ENCODE results near the gene TNFAIP3.
A peak's percentile ranks its signal among the peaks of the same experiment; 100 is the strongest.

TNFAIP3 gene

GRCh38 chr6:137904822-137905617 is 38.0 kb downstream of the TNFAIP3 start:
- Histone ChIP-seq H3K36me3 (no peaks in the 10 kb centered on the region), H3K4me3 (no peak overlapping the region), H3K9me3 (no peaks in the 10 kb centered on the region), H3K9ac (no peak overlapping the region), H3K4me1 (peaks cover 28% of the 10 kb centered on the region), H4K20me1 (no peaks in the 10 kb centered on the region), H3K4me2 (peak overlapping the region; percentile 25; the same call in 1 of the 2 replicates), H3K27me3 (no peaks in the 10 kb centered on the region), H3K27ac (no peak overlapping the region)
- no peak for TF ChIP-seq Cebpa-rat (IDR thresholded peaks at IDR 0.05)

DNA sequence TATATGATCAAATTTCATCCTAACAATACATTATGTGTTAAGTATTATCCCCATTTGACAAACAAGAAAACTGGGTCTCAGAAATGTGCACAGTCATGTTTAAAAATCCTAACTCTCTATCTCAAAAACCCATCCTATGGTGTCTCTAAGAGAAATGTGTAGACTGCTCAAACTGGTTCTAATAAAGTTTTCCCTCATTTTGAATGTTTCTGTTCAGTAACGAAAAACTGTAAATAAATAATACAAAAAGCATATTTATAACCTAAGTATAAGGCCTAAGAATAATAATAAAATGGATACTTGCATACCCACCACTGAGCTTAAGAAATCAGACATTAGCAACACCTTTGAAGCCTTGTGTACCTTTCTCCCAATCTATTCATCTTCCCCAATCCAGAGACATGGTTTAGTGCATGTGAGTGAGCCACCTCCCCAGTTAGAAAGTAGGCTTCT is 39.0 kb downstream of the TNFAIP3 start:
- Histone ChIP-seq H3K4me1 (peaks cover 37% of the 10 kb centered on the region), H3K4me2 (no peak overlapping the region), H3K27me3 (no peaks in the 10 kb centered on the region), H3K9ac (no peak overlapping the region), H3K27ac (no peak overlapping the region), H3K9me3 (no peaks in the 10 kb centered on the region), H3K4me3 (no peak overlapping the region), H4K20me1 (no peaks in the 10 kb centered on the region), H3K36me3 (no peaks in the 10 kb centered on the region)
- TF ChIP-seq Cebpa-rat (IDR thresholded peaks at IDR 0.05): no peak

DNA sequence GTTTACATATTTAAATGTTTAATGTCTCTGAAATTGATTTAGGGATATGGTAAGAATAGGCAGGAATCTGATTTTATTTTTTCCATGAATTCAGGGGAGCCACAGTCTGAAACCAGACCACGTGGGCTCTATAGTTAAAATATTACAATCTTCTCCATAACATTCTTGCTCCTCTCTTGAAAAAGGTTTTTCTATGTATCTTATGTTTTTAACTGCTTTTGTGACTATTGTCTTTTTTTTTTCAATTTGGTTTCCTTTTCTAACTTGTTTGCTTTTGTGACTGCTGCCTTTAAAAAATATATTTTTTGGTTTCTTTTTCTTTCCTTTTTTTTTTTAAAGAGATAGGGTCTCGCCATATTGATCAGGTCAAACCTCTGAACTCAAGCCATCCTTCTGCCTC is 40.1 kb downstream of the TNFAIP3 start:
- Histone ChIP-seq H3K9ac (no peak overlapping the region), H3K4me3 (no peak overlapping the region), H3K4me1 (peaks cover 48% of the 10 kb centered on the region), H3K4me2 (no peak overlapping the region), H3K27ac (no peak overlapping the region), H3K9me3 (no peaks in the 10 kb centered on the region), H3K36me3 (no peaks in the 10 kb centered on the region), H4K20me1 (no peaks in the 10 kb centered on the region), H3K27me3 (no peaks in the 10 kb centered on the region)
- no peak for TF ChIP-seq Cebpa-rat (IDR thresholded peaks at IDR 0.05)

- TF ChIP-seq Cebpa-rat (IDR thresholded peaks at IDR 0.05): no peak
- Histone ChIP-seq H3K9ac (no peak overlapping the region), H3K27ac (no peak overlapping the region), H3K4me2 (no peak overlapping the region), H3K4me1 (peaks cover 50% of the 10 kb centered on the region), H4K20me1 (no peaks in the 10 kb centered on the region), H3K9me3 (peaks cover 20% of the 10 kb centered on the region), H3K4me3 (no peak overlapping the region), H3K27me3 (no peaks in the 10 kb centered on the region), H3K36me3 (no peaks in the 10 kb centered on the region)
Measured at GRCh38 chr6:137909533-137909932, 42.5 kb downstream of the TNFAIP3 start.

- Histone ChIP-seq H3K4me2 (peak overlapping the region; percentile 37), H4K20me1 (no peaks in the 10 kb centered on the region), H3K9ac (no peak overlapping the region), H3K27me3 (no peaks in the 10 kb centered on the region), H3K9me3 (peaks cover 22% of the 10 kb centered on the region), H3K4me3 (no peak overlapping the region), H3K27ac (no peak overlapping the region), H3K36me3 (no peaks in the 10 kb centered on the region), H3K4me1 (peaks cover 50% of the 10 kb centered on the region)
- TF ChIP-seq Cebpa-rat (IDR thresholded peaks at IDR 0.05): no peak
Measured at GRCh38 chr6:137910424-137910834, 43.4 kb downstream of the TNFAIP3 start.

- Histone ChIP-seq H3K4me2 (peak overlapping the region; percentile 37), H4K20me1 (no peaks in the 10 kb centered on the region), H3K27ac (no peak overlapping the region), H3K9ac (no peak overlapping the region), H3K4me3 (no peak overlapping the region), H3K4me1 (peaks cover 51% of the 10 kb centered on the region), H3K27me3 (no peaks in the 10 kb centered on the region), H3K36me3 (no peaks in the 10 kb centered on the region), H3K9me3 (peaks cover 27% of the 10 kb centered on the region)
- TF ChIP-seq Cebpa-rat (IDR thresholded peaks at IDR 0.05): no peak
Measured at GRCh38 chr6:137910843-137911456, 43.9 kb downstream of the TNFAIP3 start.

DNA sequence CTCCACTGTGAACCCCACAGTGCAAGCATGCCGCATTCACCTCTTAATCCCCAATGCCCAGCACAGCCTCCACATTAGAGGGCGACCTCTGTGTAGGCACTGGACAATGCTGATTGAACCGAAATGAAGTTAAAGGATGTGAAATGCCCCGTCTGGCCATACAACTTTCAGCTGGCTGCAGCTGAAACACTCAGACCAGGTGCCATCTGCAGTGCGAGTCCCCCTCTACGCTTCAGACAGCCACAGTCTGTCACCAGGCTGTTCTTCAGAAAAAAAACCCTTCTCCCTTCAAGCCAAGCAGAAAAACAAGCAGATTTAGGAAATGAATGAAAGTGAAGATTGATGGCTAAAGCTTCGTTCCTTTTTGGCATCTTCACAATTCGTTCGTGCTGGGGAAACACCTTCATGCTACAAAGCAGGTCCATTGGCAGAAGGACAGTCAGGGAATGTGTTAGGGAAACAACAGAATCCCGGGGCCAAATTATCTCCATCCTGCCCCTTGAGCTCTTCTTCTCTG is 44.7 kb downstream of the TNFAIP3 start:
- peaks cover 51% of the 10 kb centered on the region for H3K4me1 ChIP-seq
- H3K36me3 ChIP-seq: no peaks in the 10 kb centered on the region
- no peaks in the 10 kb centered on the region for H3K27me3 ChIP-seq
- H3K9ac ChIP-seq: no peak overlapping the region
- no peak overlapping the region for H3K4me3 ChIP-seq
- H3K4me2 ChIP-seq: peak overlapping the region; percentile 37
- no peak for TF ChIP-seq Cebpa-rat (IDR thresholded peaks at IDR 0.05)
- 0 out of 2 replicates have a peak overlapping the region, but pooled peaks have one; percentile 3 for H3K27ac ChIP-seq
- H4K20me1 ChIP-seq: no peaks in the 10 kb centered on the region
- peaks cover 31% of the 10 kb centered on the region for H3K9me3 ChIP-seq

DNA sequence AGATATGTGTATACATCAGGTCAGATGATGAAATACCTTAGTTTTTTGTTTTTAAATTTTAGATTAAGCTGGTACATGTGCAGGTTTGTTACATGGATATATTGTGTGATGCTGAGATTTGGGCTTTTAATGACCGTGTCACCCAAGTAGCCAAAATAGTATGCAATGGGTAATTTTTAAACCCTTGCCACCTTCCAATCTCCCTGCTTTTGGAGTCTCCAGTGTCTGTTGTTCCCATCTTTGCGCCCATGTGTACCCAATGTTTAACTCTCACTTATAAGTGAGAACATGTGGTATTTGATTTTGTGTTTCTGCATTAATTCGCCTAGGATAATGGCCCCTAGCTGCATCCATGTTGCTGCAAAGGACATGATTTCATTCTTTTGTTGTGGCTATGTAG is 45.8 kb downstream of the TNFAIP3 start:
- no peaks in the 10 kb centered on the region for H4K20me1 ChIP-seq
- H3K4me3 ChIP-seq: no peak overlapping the region
- no peak for TF ChIP-seq Cebpa-rat (IDR thresholded peaks at IDR 0.05)
- H3K9ac ChIP-seq: no peak overlapping the region
- peaks cover 51% of the 10 kb centered on the region for H3K4me1 ChIP-seq
- no peaks in the 10 kb centered on the region for H3K36me3 ChIP-seq
- H3K4me2 ChIP-seq: no peak overlapping the region
- no peak overlapping the region for H3K27ac ChIP-seq
- peaks cover 38% of the 10 kb centered on the region for H3K9me3 ChIP-seq
- no peaks in the 10 kb centered on the region for H3K27me3 ChIP-seq

GRCh38 chr6:137913434-137913833 is 46.4 kb downstream of the TNFAIP3 start:
- H3K9me3 ChIP-seq: peaks cover 40% of the 10 kb centered on the region
- TF ChIP-seq Cebpa-rat (IDR thresholded peaks at IDR 0.05): no peak

GRCh38 chr6:137913996-137914529 is 47.0 kb downstream of the TNFAIP3 start:
- no peak for TF ChIP-seq Cebpa-rat (IDR thresholded peaks at IDR 0.05)
- H4K20me1 ChIP-seq: no peaks in the 10 kb centered on the region
- no peaks in the 10 kb centered on the region for H3K27me3 ChIP-seq
- H3K4me2 ChIP-seq: peak overlapping the region; percentile 36; the same call in 1 of the 2 replicates
- H3K9ac ChIP-seq: no peak overlapping the region
- H3K27ac ChIP-seq: no peak overlapping the region
- peaks cover 40% of the 10 kb centered on the region for H3K9me3 ChIP-seq
- H3K4me1 ChIP-seq: peaks cover 42% of the 10 kb centered on the region
- no peaks in the 10 kb centered on the region for H3K36me3 ChIP-seq
- no peak overlapping the region; the same call in 1 of the 2 replicates for H3K4me3 ChIP-seq

More at GRCh38 chr6:137913434-137913833, 46.4 kb downstream of the TNFAIP3 start:
- Histone ChIP-seq H3K4me3 (no peak overlapping the region), H3K36me3 (no peaks in the 10 kb centered on the region), H3K27me3 (no peaks in the 10 kb centered on the region), H3K27ac (no peak overlapping the region), H3K9ac (no peak overlapping the region), H3K4me2 (no peak overlapping the region), H4K20me1 (no peaks in the 10 kb centered on the region), H3K4me1 (peaks cover 49% of the 10 kb centered on the region)

Measured in BLaER1 (cell line).